SHP77 (cell line): ENCODE data around the gene NEK10.
"Not testable (repeated sequence)": the region's sequence is repeated elsewhere in the genome, so short reads cannot be mapped to it uniquely, and the experiment has no call there.

Experiments
- DNase-seq, 2 experiments: peaks; one replicate each; lab custom pipeline; 2025; lab: John Stamatoyannopoulos, UW

NEK10 gene

GRCh38 chr3:27352047-27352446, 17.1 kb downstream of the NEK10 start:
- DNase-seq, result no peak

- DNase-seq, result no peak
Measured at GRCh38 chr3:27349832-27350231, 19.4 kb downstream of the NEK10 start.

GRCh38 chr3:27345959-27346865, 23.0 kb downstream of the NEK10 start:
- no peak for DNase-seq

GRCh38 chr3:27345493-27345892, 23.7 kb downstream of the NEK10 start:
- no peak for DNase-seq

GRCh38 chr3:27345045-27345444, 24.1 kb downstream of the NEK10 start:
- DNase-seq, result no peak

- no peak for DNase-seq
Measured at GRCh38 chr3:27344192-27344591, 25.0 kb downstream of the NEK10 start.

GRCh38 chr3:27342267-27342666, 26.9 kb downstream of the NEK10 start:
- no peak for DNase-seq

- no peak for DNase-seq
Measured at GRCh38 chr3:27340534-27340933, 28.6 kb downstream of the NEK10 start.

GRCh38 chr3:27335571-27335970, 33.6 kb downstream of the NEK10 start:
- DNase-seq, result no peak

- DNase-seq, result no peak
Measured at GRCh38 chr3:27333843-27334242, 35.3 kb downstream of the NEK10 start.

GRCh38 chr3:27328982-27329762, 40.0 kb downstream of the NEK10 start:
- not testable (repeated sequence) for DNase-seq

- no peak for DNase-seq
Measured at GRCh38 chr3:27326629-27327545, 42.3 kb downstream of the NEK10 start.

GRCh38 chr3:27326202-27326601, 43.0 kb downstream of the NEK10 start:
- no peak for DNase-seq

GRCh38 chr3:27325419-27325818, 43.8 kb downstream of the NEK10 start:
- DNase-seq, result no peak

- DNase-seq, result no peak
Measured at GRCh38 chr3:27324686-27325085, 44.5 kb downstream of the NEK10 start.

- DNase-seq, result no peak
Measured at GRCh38 chr3:27323087-27323570, 46.1 kb downstream of the NEK10 start.

GRCh38 chr3:27322634-27323033, 46.5 kb downstream of the NEK10 start:
- no peak for DNase-seq

GRCh38 chr3:27319847-27320526, 49.2 kb downstream of the NEK10 start:
- DNase-seq, result no peak

- DNase-seq, result no peak
Measured at GRCh38 chr3:27319304-27319703, 49.9 kb downstream of the NEK10 start.

GRCh38 chr3:27317096-27317495, 52.1 kb downstream of the NEK10 start:
- no peak for DNase-seq

GRCh38 chr3:27315003-27315402, 54.2 kb downstream of the NEK10 start:
- DNase-seq, result no peak
